ENCODE data around the gene PIEZO1.

Gene PIEZO1

GRCh38 chr16:88697116-88697830, 87.7 kb downstream of the PIEZO1 start:
- Histone ChIP-seq H3K4me3 (ENCODE audit: low read length in 2 of 2) (no peak overlapping the region), H3K4me1 (ENCODE audit: control insufficient read depth, insufficient read depth, low read length) (peaks cover 10% of the 10 kb centered on the region), H3K27ac (ENCODE audit: low read length) (no peak overlapping the region), H3K9ac (ENCODE audit: low read length in 2 of 2) (no peak overlapping the region), H3K36me3 (ENCODE audit: control insufficient read depth in 2 of 2, insufficient read depth in 2 of 2, low read length in 2 of 2) (peaks cover 5 to 10% of the 10 kb centered on the region in 2 donors), H3K27me3 (ENCODE audit: control insufficient read depth in 1 of 2, insufficient read depth in 2 of 2, low read length in 2 of 2) (no peaks in the 10 kb centered on the region), H3K9me3 (ENCODE audit: control insufficient read depth in 2 of 2, low read length in 2 of 2) (no peaks in the 10 kb centered on the region)

DNA sequence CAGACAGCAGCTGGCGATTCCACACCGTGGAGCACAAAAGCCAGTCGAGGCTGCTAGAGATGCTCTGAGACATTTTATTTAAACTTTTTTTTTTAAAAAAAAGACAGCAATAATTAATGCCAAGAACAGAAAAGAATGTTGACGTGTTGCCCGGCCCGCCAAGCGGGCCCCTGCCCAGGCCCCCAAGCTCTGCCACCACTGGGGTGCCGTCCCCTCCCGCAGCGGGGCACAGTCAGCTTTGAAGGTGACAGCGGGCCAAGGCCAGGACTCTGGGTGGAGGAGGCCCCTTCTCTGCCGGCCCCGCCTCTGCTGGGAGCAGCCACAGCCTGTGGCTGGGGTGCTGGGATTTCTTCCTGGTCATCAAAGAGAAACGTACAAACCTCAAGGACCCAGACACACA, 88.6 kb downstream of the PIEZO1 start:
- H3K36me3 ChIP-seq (ENCODE audit: control insufficient read depth in 2 of 2, insufficient read depth in 2 of 2, low read length in 2 of 2), result peaks cover 4 to 10% of the 10 kb centered on the region in 2 donors
- peaks cover 10% of the 10 kb centered on the region for H3K4me1 ChIP-seq (ENCODE audit: control insufficient read depth, insufficient read depth, low read length)
- no peak overlapping the region for H3K27ac ChIP-seq (ENCODE audit: low read length)
- H3K9ac ChIP-seq (ENCODE audit: low read length in 2 of 2), result no peak overlapping the region
- peaks cover 2% of the 10 kb centered on the region in 2 donors for H3K27me3 ChIP-seq (ENCODE audit: control insufficient read depth in 1 of 2, insufficient read depth in 2 of 2, low read length in 2 of 2)
- no peaks in the 10 kb centered on the region for H3K9me3 ChIP-seq (ENCODE audit: control insufficient read depth in 2 of 2, low read length in 2 of 2)
- no peak overlapping the region for H3K4me3 ChIP-seq (ENCODE audit: low read length in 2 of 2)

GRCh38 chr16:88695753-88696152, 89.3 kb downstream of the PIEZO1 start:
- Histone ChIP-seq H3K27me3 (ENCODE audit: control insufficient read depth in 1 of 2, insufficient read depth in 2 of 2, low read length in 2 of 2) (peaks cover 3 to 6% of the 10 kb centered on the region in 2 donors), H3K9me3 (ENCODE audit: control insufficient read depth in 2 of 2, low read length in 2 of 2) (no peaks in the 10 kb centered on the region), H3K4me1 (ENCODE audit: control insufficient read depth, insufficient read depth, low read length) (peaks cover 6% of the 10 kb centered on the region), H3K4me3 (ENCODE audit: low read length in 2 of 2) (no peak overlapping the region), H3K9ac (ENCODE audit: low read length in 2 of 2) (no peak overlapping the region), H3K27ac (ENCODE audit: low read length) (no peak overlapping the region), H3K36me3 (ENCODE audit: control insufficient read depth in 2 of 2, insufficient read depth in 2 of 2, low read length in 2 of 2) (peaks cover 4 to 10% of the 10 kb centered on the region in 2 donors)

DNA sequence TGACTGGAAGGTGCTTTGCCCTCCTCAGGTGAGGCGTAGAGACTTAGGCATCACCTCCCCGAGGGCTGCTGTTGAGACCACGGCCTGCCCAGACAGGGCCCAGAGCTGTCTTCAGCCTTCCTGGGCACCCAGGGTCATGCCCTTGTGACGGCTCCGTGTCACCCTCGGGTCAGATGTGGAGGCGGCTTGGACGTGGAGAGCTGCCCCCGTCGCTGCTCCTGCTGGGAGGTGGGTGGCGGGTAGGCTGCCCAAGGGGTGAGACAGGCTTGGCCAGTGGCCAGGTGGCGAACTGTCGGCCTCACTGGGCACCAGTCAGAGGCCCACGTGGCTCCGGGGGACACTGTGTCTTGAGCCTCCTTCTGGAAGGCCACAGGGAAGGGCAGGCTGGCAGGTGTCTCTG, 89.8 kb downstream of the PIEZO1 start:
- Histone ChIP-seq H3K9ac (ENCODE audit: low read length in 2 of 2) (no peak overlapping the region), H3K27me3 (ENCODE audit: control insufficient read depth in 1 of 2, insufficient read depth in 2 of 2, low read length in 2 of 2) (peaks cover 6 to 10% of the 10 kb centered on the region in 2 donors), H3K4me3 (ENCODE audit: low read length in 2 of 2) (no peak overlapping the region), H3K36me3 (ENCODE audit: control insufficient read depth in 2 of 2, insufficient read depth in 2 of 2, low read length in 2 of 2) (peaks cover 4 to 10% of the 10 kb centered on the region in 2 donors), H3K4me1 (ENCODE audit: control insufficient read depth, insufficient read depth, low read length) (peaks cover 5% of the 10 kb centered on the region), H3K9me3 (ENCODE audit: control insufficient read depth in 2 of 2, low read length in 2 of 2) (no peaks in the 10 kb centered on the region), H3K27ac (ENCODE audit: low read length) (no peak overlapping the region)

DNA sequence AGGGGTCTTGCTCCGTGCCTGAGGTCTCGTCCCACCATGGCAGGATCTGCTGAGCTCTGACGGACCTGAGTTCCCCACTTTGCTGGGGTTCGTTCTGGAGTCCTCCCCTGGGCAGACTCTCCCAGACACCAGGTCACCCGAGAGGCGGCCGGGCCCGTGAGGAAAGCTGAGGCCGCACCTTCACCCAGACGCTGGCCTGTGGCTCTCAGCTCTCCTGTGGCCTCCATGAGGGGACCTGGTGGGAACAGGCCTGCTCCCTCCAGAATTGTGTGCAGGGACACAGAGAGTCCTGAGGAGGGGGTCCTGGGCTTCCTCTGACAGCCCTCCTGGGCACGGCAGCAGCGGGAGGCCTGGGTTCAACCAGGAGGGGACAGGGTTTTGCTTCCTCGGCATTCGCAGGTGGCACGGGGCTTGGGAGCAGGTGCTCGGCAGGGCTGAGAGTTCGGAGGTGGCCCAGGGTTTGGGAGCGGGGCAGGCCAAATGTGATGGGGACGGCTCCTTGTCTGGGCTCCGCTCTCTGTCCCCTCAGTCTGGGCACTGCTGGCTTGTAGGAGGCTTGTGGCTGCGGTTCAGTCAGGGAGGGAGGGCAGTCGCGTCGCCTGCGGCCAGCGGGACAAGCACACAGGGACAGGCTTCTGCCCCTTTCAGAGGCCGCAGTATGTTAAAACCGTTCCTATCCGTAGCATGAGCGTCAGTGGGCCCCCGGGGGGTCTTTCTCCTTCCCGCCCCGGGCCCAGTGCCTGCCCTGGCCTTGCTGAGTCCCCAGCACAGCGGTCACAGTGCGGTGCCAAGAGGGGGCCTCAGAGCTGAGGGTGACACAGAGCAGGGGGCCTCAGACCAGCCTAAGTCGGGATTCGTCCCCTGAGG, 90.6 kb downstream of the PIEZO1 start:
- Histone ChIP-seq H3K9me3 (ENCODE audit: control insufficient read depth in 2 of 2, low read length in 2 of 2) (no peaks in the 10 kb centered on the region), H3K36me3 (ENCODE audit: control insufficient read depth in 2 of 2, insufficient read depth in 2 of 2, low read length in 2 of 2) (peaks cover 0 to 7% of the 10 kb centered on the region in 2 donors), H3K4me3 (ENCODE audit: low read length in 2 of 2) (no peak overlapping the region), H3K27ac (ENCODE audit: low read length) (no peak overlapping the region), H3K27me3 (ENCODE audit: control insufficient read depth in 1 of 2, insufficient read depth in 2 of 2, low read length in 2 of 2) (peaks cover 11 to 15% of the 10 kb centered on the region in 2 donors), H3K4me1 (ENCODE audit: control insufficient read depth, insufficient read depth, low read length) (no peaks in the 10 kb centered on the region), H3K9ac (ENCODE audit: low read length in 2 of 2) (no peak overlapping the region)

DNA sequence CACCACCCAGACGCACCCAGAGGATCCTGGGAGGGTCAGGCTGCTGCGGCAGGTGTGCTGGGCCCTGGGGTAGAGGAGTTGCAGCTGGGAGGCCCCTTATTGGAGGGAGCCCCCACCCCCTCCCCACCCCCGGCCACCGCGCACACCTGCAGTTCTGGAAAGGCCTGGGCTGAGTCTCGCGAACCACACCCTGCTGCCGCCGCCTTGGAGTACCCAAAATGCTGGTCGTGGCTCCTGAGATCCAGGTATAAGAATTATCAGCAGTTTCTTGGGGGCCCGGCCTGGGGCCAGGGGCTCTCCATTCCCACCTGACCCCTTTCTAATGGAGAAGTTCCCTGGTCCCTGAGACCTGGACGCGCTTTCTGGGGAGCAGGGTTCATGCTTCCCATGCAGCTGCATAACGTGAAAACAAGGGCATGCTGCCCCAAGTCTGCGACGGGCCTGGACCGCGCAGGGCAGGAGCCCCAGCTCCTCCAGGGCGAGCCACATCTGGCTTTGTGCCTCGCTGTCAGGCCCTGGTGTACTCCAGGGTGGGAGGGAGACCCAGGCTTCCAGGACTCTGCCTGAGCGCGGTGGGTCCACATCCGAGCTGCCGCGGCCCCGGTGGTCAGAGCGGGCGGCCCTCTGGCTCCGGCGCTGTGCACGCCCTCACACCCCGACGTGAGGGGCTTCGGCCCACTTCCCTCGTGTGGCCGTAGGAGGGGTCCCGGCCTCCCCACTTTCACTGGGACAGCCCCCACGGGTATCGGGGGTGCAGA, 91.4 kb downstream of the PIEZO1 start:
- Histone ChIP-seq H3K27me3 (ENCODE audit: control insufficient read depth in 1 of 2, insufficient read depth in 2 of 2, low read length in 2 of 2) (peaks cover 20 to 21% of the 10 kb centered on the region in 2 donors), H3K4me3 (ENCODE audit: low read length in 2 of 2) (no peak overlapping the region), H3K4me1 (ENCODE audit: control insufficient read depth, insufficient read depth, low read length) (no peaks in the 10 kb centered on the region), H3K27ac (ENCODE audit: low read length) (no peak overlapping the region), H3K9me3 (ENCODE audit: control insufficient read depth in 2 of 2, low read length in 2 of 2) (no peaks in the 10 kb centered on the region), H3K9ac (ENCODE audit: low read length in 2 of 2) (no peak overlapping the region), H3K36me3 (ENCODE audit: control insufficient read depth in 2 of 2, insufficient read depth in 2 of 2, low read length in 2 of 2) (peaks cover 0 to 5% of the 10 kb centered on the region in 2 donors)

- no peaks in the 10 kb centered on the region for H3K4me1 ChIP-seq (ENCODE audit: control insufficient read depth, insufficient read depth, low read length)
- H3K27me3 ChIP-seq (ENCODE audit: control insufficient read depth in 1 of 2, insufficient read depth in 2 of 2, low read length in 2 of 2), result peaks cover 27% of the 10 kb centered on the region in 2 donors
- no peaks in the 10 kb centered on the region for H3K9me3 ChIP-seq (ENCODE audit: control insufficient read depth in 2 of 2, low read length in 2 of 2)
- H3K9ac ChIP-seq (ENCODE audit: low read length in 2 of 2), result no peak overlapping the region
- no peaks in the 10 kb centered on the region for H3K36me3 ChIP-seq (ENCODE audit: control insufficient read depth in 2 of 2, insufficient read depth in 2 of 2, low read length in 2 of 2)
- H3K27ac ChIP-seq (ENCODE audit: low read length), result no peak overlapping the region
- no peak overlapping the region for H3K4me3 ChIP-seq (ENCODE audit: low read length in 2 of 2)
These were observed 92.2 kb downstream of the PIEZO1 start for GRCh38 chr16:88692861-88693260.

DNA sequence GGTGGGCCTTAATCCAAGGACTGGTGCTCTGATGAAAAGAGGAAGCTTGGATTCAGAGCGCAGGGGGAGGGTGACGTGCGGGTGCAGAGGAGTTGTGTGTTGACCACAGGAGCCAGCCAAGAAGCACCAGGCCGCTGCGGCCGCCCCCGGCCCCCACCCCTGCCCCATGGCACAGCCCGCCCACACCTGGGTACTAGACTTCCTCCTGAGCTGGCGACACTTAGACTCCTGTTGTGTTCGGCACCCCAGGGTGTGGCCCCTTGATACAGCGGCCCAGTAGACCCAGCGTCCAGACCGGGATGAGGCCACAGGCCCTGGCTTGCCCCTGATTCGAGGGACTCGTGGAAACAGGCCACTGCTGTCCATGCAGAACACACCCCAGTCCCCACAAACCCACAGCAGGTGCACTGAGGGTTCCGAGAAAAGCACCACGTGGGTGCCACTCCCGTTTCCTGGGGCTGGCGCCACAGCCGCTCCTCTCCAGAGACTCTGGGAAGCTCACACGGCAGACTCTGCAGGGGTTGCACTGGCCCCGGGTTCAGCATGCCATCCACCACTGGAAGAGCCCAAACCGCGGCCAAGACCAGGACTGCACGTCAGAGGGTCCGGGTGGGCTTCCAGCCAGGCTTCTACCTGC, 93.0 kb downstream of the PIEZO1 start:
- Histone ChIP-seq H3K36me3 (ENCODE audit: control insufficient read depth in 2 of 2, insufficient read depth in 2 of 2, low read length in 2 of 2) (no peaks in the 10 kb centered on the region), H3K4me3 (ENCODE audit: low read length in 2 of 2) (no peak overlapping the region), H3K4me1 (ENCODE audit: control insufficient read depth, insufficient read depth, low read length) (no peaks in the 10 kb centered on the region), H3K9me3 (ENCODE audit: control insufficient read depth in 2 of 2, low read length in 2 of 2) (no peaks in the 10 kb centered on the region), H3K9ac (ENCODE audit: low read length in 2 of 2) (no peak overlapping the region), H3K27ac (ENCODE audit: low read length) (no peak overlapping the region), H3K27me3 (ENCODE audit: control insufficient read depth in 1 of 2, insufficient read depth in 2 of 2, low read length in 2 of 2) (peaks cover 32 to 33% of the 10 kb centered on the region in 2 donors)

DNA sequence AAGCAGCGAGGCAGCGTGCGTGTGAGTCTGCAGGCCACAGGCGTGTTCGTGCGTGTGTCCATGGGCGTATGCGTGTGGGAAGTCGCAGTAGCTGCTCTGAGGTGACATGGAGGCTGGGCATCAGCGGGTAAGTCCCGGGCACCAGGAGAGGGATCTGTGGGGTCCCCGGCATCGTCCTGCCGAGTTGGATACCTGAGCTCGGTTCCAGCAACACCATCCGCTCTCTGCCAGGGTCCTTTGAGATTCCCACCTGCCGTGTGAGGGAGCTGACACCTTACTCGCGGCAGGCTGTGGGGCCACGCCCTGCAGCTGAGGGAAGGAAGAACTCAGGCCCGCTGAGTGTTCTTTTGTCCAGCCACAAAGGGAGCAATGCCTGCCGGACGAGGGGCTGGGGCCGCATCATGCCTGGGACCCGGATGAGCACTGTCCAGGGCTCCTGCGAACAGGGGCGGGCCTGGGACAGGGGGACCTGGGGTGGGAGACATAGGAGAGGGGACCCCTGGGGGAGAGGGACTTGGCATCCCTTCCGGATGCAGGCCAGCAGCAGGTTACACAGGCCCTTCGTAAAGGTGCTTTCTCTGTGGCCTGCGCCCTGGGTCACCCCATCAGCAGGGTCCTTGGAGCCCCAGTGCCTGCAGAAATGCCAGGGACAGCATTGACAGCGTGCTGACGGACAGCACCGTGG, 93.7 kb downstream of the PIEZO1 start:
- Histone ChIP-seq H3K4me1 (ENCODE audit: control insufficient read depth, insufficient read depth, low read length) (peaks cover 7% of the 10 kb centered on the region), H3K9me3 (ENCODE audit: control insufficient read depth in 2 of 2, low read length in 2 of 2) (no peaks in the 10 kb centered on the region), H3K4me3 (ENCODE audit: low read length in 2 of 2) (no peak overlapping the region), H3K27ac (ENCODE audit: low read length) (no peak overlapping the region), H3K27me3 (ENCODE audit: control insufficient read depth in 1 of 2, insufficient read depth in 2 of 2, low read length in 2 of 2) (peaks cover 36 to 41% of the 10 kb centered on the region in 2 donors), H3K9ac (ENCODE audit: low read length in 2 of 2) (no peak overlapping the region), H3K36me3 (ENCODE audit: control insufficient read depth in 2 of 2, insufficient read depth in 2 of 2, low read length in 2 of 2) (no peaks in the 10 kb centered on the region)

Measured in stomach smooth muscle (tissue), 2 donors.